Activated T-helper 2 cell treated with anti-CD3 and anti-CD28 coated beads, Interferon-gamma antibody, Interleukin-2, Interleukin-4, amounts not matched to agents 10 μg/mL and 5 μg/mL and 100 μg/mL, durations not matched to agents 14 hours and 24 hours and 36 hours (primary cell): ENCODE data around the gene NLN. TPM values are rescaled to one million over a fixed set of nuclear protein-coding genes. Genes with fewer than 3 reads are reported as not detected.

Experiments
- DNase-seq: peaks from one replicate; pipeline ENCODE4 v3.0.0; 2021; ENCODE audit warnings: low spot score
- H3K27ac Mint-ChIP-seq: one replicate; pipeline ENCODE4 v1.8.0; 2021; ENCODE audit warnings: mixed read lengths
- H3K27me3 Mint-ChIP-seq: one replicate; pipeline ENCODE4 v1.8.0; 2021; ENCODE audit warnings: low read depth, mixed read lengths
- H3K36me3 Mint-ChIP-seq: one replicate; pipeline ENCODE4 v1.8.0; 2021; ENCODE audit warnings: low read depth, mixed read lengths
- H3K4me1 Mint-ChIP-seq: one replicate; pipeline ENCODE4 v1.8.0; 2021; ENCODE audit warnings: low read depth, mixed read lengths
- H3K4me3 Mint-ChIP-seq: one replicate; pipeline ENCODE4 v1.8.0; 2021; ENCODE audit warnings: low read depth, mild to moderate bottlenecking, moderate library complexity, mixed read lengths
- H3K9me3 Mint-ChIP-seq: one replicate; pipeline ENCODE4 v1.8.0; 2021; ENCODE audit warnings: mixed read lengths
- intact Hi-C: fragments of 100-400 bp; cut with micrococcal nuclease; formaldehyde crosslinking; loops from one replicate; pipeline ENCODE4 v1.15.1; 2023
- total RNA-seq: library from RNA; stranded (reverse); gene quantifications from 2 replicates; pipeline ENCODE4 v1.2.3, GENCODE V29; 2022

Gene NLN
- total RNA-seq, 1 donor from 2014 or later: 22.5 TPM

- no peaks in the 10 kb centered on the region for H3K9me3 Mint-ChIP-seq
- no peaks in the 10 kb centered on the region for H3K27me3 Mint-ChIP-seq
- no peak overlapping the region for H3K27ac Mint-ChIP-seq
- DNase-seq: no peak
- peaks cover 7% of the 10 kb centered on the region for H3K36me3 Mint-ChIP-seq
- intact Hi-C loops: no loop called here
- no peak overlapping the region for H3K4me3 Mint-ChIP-seq
- peaks cover 13% of the 10 kb centered on the region for H3K4me1 Mint-ChIP-seq
Measured at GRCh38 chr5:65820373-65820772, 98.4 kb downstream of the NLN start.

DNA sequence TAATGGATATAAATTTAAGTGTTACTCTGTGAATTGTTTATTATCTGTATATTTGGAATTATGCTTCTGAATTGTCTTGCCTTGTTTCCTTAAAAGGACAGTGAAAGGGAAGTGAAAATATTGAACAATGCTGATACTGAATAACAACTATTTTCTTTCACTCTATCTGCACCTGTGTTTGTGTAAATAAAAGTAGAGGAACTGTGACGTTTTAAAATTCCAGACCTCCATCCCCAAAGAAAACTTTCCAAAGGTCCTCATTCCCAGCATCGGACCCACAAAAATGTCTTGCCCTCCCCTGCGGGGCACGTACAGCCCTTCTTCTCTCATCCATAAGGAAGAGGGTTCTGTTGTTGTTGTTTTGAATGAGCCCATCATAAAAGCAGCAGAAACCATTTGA, 100.0 kb downstream of the NLN start:
- no peak overlapping the region for H3K27ac Mint-ChIP-seq
- no peaks in the 10 kb centered on the region for H3K27me3 Mint-ChIP-seq
- no peak overlapping the region for H3K4me3 Mint-ChIP-seq
- no peak for DNase-seq
- intact Hi-C loops: no loop called here
- H3K36me3 Mint-ChIP-seq: peaks cover 9% of the 10 kb centered on the region
- H3K9me3 Mint-ChIP-seq: no peaks in the 10 kb centered on the region
- peaks cover 24% of the 10 kb centered on the region for H3K4me1 Mint-ChIP-seq

DNA sequence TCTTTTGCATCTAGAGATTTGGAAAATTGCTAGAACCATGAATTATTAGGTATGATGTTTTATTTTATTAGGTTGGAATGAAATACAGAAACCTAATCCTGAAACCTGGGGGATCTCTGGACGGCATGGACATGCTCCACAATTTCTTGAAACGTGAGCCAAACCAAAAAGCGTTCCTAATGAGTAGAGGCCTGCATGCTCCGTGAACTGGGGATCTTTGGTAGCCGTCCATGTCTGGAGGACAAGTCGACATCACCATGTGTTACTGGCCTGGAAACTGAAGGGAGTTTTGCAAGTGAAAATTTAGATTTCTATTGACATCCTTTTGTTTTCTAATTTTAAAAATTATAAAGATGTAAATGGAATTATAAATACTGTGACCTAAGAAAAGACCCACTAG, 100.7 kb downstream of the NLN start:
- Mint-ChIP-seq H3K9me3 (no peaks in the 10 kb centered on the region), H3K27me3 (no peaks in the 10 kb centered on the region), H3K4me3 (no peak overlapping the region), H3K4me1 (peaks cover 24% of the 10 kb centered on the region), H3K27ac (no peak overlapping the region), H3K36me3 (peaks cover 9% of the 10 kb centered on the region)
- DNase-seq: no peak
- intact Hi-C loops: no loop called here

- no peak for DNase-seq
- H3K4me3 Mint-ChIP-seq: no peak overlapping the region
- peaks cover 24% of the 10 kb centered on the region for H3K4me1 Mint-ChIP-seq
- H3K27ac Mint-ChIP-seq: no peak overlapping the region
- intact Hi-C loops: no loop called here
- H3K27me3 Mint-ChIP-seq: no peaks in the 10 kb centered on the region
- H3K9me3 Mint-ChIP-seq: no peaks in the 10 kb centered on the region
- H3K36me3 Mint-ChIP-seq: peaks cover 9% of the 10 kb centered on the region
Measured at GRCh38 chr5:65823204-65823603, 101.2 kb downstream of the NLN start.

DNA sequence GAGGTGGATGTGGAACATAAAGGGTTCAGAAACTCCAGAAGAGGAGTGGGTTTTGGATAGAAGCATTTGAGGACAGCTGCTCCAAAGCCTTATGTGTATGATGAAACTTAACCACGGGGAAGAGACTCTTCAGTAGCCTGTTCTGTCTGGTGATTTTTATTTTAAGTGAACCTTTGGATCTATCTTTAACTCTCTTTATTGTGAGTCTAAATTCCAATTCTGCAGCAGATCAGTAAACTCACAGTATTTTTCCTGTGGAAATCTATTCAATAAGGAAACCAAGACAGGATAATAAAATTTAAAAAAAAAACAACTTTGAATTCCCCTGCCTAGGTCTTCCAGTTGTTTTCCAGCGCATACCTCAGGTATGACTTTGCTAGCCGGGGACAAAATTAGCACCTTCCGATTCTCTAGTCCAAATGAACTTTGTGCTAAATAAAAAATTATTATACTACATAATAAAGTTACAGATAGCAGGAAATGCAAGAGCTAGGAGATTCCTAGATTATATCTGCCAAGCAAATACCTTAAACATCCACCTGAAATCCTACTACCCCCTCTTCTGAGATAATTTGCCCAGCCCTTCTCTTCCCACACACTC, 101.9 kb downstream of the NLN start:
- no peak overlapping the region for H3K4me3 Mint-ChIP-seq
- H3K9me3 Mint-ChIP-seq: no peaks in the 10 kb centered on the region

GRCh38 chr5:65825408-65826328, 103.7 kb downstream of the NLN start:
- H3K4me1 Mint-ChIP-seq: peaks cover 18% of the 10 kb centered on the region
- H3K9me3 Mint-ChIP-seq: no peaks in the 10 kb centered on the region
- intact Hi-C loops: no loop called here
- H3K27ac Mint-ChIP-seq: no peak overlapping the region
- H3K36me3 Mint-ChIP-seq: peaks cover 9% of the 10 kb centered on the region
- no peaks in the 10 kb centered on the region for H3K27me3 Mint-ChIP-seq
- H3K4me3 Mint-ChIP-seq: no peak overlapping the region
- no peak for DNase-seq

More for the DNA sequence above, 101.9 kb downstream of the NLN start:
- H3K27me3 Mint-ChIP-seq: no peaks in the 10 kb centered on the region
- no peak overlapping the region for H3K27ac Mint-ChIP-seq
- no peak for DNase-seq
- H3K4me1 Mint-ChIP-seq: peaks cover 24% of the 10 kb centered on the region
- intact Hi-C loops: no loop called here
- peaks cover 9% of the 10 kb centered on the region for H3K36me3 Mint-ChIP-seq

GRCh38 chr5:65828022-65828896, 106.3 kb downstream of the NLN start:
- peaks cover 20% of the 10 kb centered on the region for H3K4me1 Mint-ChIP-seq
- H3K36me3 Mint-ChIP-seq: peaks cover 9% of the 10 kb centered on the region
- no peaks in the 10 kb centered on the region for H3K27me3 Mint-ChIP-seq
- intact Hi-C loops: no loop called here
- H3K4me3 Mint-ChIP-seq: no peak overlapping the region
- no peak overlapping the region for H3K27ac Mint-ChIP-seq
- H3K9me3 Mint-ChIP-seq: no peaks in the 10 kb centered on the region
- no peak for DNase-seq

DNA sequence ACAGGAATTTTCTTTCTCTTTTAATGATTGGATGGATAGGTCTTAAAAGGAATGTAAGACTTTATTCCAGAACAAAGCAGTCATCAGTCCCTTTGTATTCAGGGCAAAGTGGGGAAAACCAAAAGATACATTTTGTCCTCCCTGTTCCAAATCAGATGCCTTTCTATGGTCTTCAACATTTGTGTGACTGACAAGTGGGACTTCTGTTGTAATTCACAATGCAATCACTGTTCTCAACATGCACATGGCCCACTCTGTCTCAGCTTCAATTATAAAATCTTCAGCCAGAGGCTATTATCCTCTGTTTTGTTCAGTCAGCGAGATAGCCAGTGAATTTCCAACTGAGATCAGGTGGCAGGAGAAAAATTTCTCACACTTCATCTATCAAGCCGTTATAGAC, 108.9 kb downstream of the NLN start:
- Mint-ChIP-seq H3K9me3 (no peaks in the 10 kb centered on the region), H3K27me3 (peaks cover 5% of the 10 kb centered on the region), H3K4me3 (no peak overlapping the region), H3K4me1 (peaks cover 9% of the 10 kb centered on the region), H3K27ac (no peak overlapping the region), H3K36me3 (no peaks in the 10 kb centered on the region)
- no peak for DNase-seq
- intact Hi-C loops: no loop called here

- intact Hi-C loops: no loop called here
- H3K27ac Mint-ChIP-seq: no peak overlapping the region
- no peaks in the 10 kb centered on the region for H3K36me3 Mint-ChIP-seq
- no peaks in the 10 kb centered on the region for H3K9me3 Mint-ChIP-seq
- H3K27me3 Mint-ChIP-seq: peaks cover 5% of the 10 kb centered on the region
- peaks cover 4% of the 10 kb centered on the region for H3K4me1 Mint-ChIP-seq
- no peak for DNase-seq
- no peak overlapping the region for H3K4me3 Mint-ChIP-seq
Measured at GRCh38 chr5:65831276-65831675, 109.3 kb downstream of the NLN start.

DNA sequence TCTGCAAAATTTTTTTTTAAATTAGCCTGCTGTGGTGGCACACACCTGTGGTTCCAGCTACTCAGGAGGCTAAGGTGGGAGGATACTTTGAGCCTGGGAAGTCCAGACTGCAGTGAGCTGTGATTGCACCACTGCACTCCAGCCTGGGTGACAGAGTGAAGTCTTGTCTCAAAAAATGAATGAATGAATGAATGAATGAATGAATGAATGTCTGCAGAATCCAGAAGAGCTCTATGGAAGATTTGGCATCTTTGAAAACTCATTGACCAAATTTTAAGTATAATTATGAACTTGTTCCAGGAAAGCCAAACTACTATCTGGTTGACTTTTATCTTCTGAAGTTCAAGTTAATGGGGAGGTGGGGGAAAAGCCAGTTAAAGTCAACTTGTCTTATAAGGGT, 110.1 kb downstream of the NLN start:
- DNase-seq: no peak
- Mint-ChIP-seq H3K4me1 (peaks cover 3% of the 10 kb centered on the region), H3K27ac (no peak overlapping the region), H3K36me3 (no peaks in the 10 kb centered on the region), H3K4me3 (no peak overlapping the region), H3K27me3 (peaks cover 5% of the 10 kb centered on the region), H3K9me3 (no peaks in the 10 kb centered on the region)
- intact Hi-C loops: no loop called here

DNA sequence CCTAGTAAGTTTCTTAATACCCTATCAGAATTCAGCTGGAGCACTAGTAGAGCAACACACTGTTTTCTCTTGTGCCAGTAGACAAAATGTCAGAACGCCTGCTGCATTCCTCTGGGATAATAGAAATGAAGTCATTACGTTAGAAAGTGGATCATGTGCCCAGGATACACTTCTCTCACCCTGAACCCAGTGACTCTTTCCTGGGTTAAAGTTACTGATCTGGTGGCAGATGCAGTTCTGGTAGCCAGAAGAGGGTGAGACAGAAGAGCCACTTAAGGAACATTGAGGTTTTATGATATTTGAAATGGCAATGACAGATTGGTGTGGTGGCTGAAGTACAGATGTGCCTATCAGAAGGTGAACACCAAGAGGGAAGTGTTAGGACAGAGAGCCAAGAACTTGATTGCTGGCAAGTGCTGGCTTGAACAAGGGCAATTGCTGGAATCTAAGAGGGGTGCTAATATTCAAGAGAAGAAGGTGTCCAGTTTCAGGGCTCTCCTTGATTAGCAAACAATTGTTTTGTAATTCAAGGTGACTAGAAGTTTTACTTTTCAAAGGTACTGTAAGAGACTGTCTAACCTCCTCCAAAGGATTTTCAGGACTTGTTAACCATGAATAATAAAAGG, 110.7 kb downstream of the NLN start:
- no peak for DNase-seq
- Mint-ChIP-seq H3K4me3 (no peak overlapping the region), H3K27ac (no peak overlapping the region), H3K36me3 (no peaks in the 10 kb centered on the region), H3K4me1 (peaks cover 3% of the 10 kb centered on the region), H3K9me3 (no peaks in the 10 kb centered on the region), H3K27me3 (peaks cover 5% of the 10 kb centered on the region)
- intact Hi-C loops: no loop called here

DNA sequence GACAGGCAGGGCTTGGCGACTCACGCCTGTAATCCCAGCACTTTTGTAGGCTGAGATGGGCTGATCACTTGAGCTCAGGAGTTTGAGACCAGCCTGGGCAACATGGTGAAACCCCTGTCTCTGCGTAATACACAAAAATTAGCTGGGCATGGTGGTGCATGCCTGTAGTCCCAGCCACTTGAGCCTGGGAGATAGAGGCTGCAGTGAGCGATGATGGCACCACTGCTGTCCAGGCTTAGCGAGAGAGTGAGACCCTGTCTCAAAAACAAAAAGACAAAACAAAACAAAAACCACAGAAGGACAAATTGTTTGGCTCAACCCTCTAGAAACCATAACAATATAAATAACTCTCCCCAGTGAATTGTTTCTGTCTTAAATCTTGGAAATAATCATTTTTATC, 111.8 kb downstream of the NLN start:
- Mint-ChIP-seq H3K27ac (no peak overlapping the region), H3K36me3 (no peaks in the 10 kb centered on the region), H3K4me3 (no peak overlapping the region), H3K27me3 (peaks cover 5% of the 10 kb centered on the region), H3K9me3 (no peaks in the 10 kb centered on the region), H3K4me1 (peaks cover 3% of the 10 kb centered on the region)
- intact Hi-C loops: no loop called here
- DNase-seq: no peak
